ENCODE results near the gene KIAA1191. TPM values are rescaled to one million over a fixed set of nuclear protein-coding genes. Genes with fewer than 3 reads are reported as not detected.
A peak's percentile ranks its signal among the peaks of the same experiment; 100 is the strongest.

Gene KIAA1191
- total and polyA plus RNA-seq, 2 experiments from 2014 or later: 98.3 to 110 TPM

DNA sequence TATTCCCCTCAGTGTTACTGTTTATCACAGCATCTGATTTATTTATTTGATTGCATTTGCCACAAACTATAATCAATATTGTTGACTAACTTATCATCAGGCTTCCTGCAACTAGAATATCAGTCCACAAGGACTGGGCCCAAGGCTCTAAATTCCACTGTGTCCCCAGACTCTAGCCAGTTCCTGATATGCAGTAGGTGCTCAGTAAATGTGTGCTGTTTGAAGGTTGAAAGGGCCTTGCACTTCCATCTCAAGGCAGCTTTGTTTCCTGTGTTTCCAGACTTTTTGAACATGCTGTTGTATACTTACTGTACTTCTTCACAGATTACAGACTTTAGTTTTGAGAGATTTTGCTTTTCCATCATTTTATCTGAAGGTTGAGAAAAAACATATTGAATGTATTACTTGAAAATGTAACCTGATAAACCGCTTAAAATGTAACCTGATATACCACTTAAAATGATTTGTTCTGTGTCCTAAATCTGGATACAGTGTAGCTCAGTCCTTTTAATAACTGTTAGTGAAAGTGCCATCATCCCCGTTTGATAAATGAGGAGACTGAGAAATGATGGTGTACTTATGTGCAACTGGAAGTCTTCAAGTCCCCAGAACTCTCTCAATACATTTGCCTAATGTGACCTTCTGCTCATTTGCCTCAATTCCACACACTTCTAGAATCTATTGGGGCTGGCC, 18.7 kb downstream of the KIAA1191 start:
- TF ChIP-seq EZH2phosphoT487 (IDR thresholded peaks at IDR 0.05; ENCODE audit: low read depth, severe bottlenecking, unreplicated experiment) (no peak), EZH2 (IDR thresholded peaks at IDR 0.05; ENCODE audit: borderline replicate concordance) (no peak)
- TF ChIP-seq, protein P1, sequence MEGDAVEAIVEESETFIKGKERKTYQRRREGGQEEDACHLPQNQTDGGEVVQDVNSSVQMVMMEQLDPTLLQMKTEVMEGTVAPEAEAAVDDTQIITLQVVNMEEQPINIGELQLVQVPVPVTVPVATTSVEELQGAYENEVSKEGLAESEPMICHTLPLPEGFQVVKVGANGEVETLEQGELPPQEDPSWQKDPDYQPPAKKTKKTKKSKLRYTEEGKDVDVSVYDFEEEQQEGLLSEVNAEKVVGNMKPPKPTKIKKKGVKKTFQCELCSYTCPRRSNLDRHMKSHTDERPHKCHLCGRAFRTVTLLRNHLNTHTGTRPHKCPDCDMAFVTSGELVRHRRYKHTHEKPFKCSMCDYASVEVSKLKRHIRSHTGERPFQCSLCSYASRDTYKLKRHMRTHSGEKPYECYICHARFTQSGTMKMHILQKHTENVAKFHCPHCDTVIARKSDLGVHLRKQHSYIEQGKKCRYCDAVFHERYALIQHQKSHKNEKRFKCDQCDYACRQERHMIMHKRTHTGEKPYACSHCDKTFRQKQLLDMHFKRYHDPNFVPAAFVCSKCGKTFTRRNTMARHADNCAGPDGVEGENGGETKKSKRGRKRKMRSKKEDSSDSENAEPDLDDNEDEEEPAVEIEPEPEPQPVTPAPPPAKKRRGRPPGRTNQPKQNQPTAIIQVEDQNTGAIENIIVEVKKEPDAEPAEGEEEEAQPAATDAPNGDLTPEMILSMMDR (IDR thresholded peaks at IDR 0.05; ENCODE audit: poor library complexity): no peak
- Histone ChIP-seq H3K36me3 (replicated peaks; ENCODE audit: insufficient read depth, low read depth) (no peaks in the 10 kb centered on the region), H3K4me3 (no peak overlapping the region), H3K9me2 (replicated peaks; ENCODE audit: insufficient read depth) (no peaks in the 10 kb centered on the region), H3K4me2 (no peak overlapping the region), H3K4me1 (ENCODE audit: insufficient read depth) (no peaks in the 10 kb centered on the region), H2AFZ (no peak overlapping the region), H3K79me2 (no peaks in the 10 kb centered on the region), H3K27ac (peak overlapping the region; percentile 56), H4K20me1 (ENCODE audit: insufficient read depth, poor library complexity, severe bottlenecking) (no peaks in the 10 kb centered on the region), H3K9me3 (ENCODE audit: low read depth) (no peaks in the 10 kb centered on the region), H3K27me3 (no peaks in the 10 kb centered on the region)
- WGBS (ENCODE audit: low lambda C conversion rate, missing lambda C conversion rate): 50% methylated on average over 2 of the region's 2 CpGs
- DNase-seq (ENCODE audit: low spot score): no peak

DNA sequence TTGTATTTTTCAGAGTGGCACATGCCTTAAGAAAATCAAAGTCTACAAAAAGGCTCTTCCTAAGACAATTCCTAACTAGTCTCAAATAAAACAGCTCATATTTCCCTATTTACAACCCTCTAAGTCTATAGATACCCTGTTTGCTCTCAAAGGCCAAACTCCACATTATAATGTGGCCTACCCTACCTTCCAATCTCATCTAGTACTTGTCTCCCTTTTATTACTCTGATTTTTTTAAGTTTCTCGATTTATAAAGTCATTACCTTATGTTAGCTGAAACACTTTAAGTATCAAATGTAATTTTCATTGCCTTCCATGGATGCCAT, 19.4 kb downstream of the KIAA1191 start:
- Histone ChIP-seq H3K4me3 (no peak overlapping the region), H3K27ac (peak overlapping the region; percentile 83), H3K36me3 (replicated peaks; ENCODE audit: insufficient read depth, low read depth) (no peaks in the 10 kb centered on the region), H4K20me1 (ENCODE audit: insufficient read depth, poor library complexity, severe bottlenecking) (no peaks in the 10 kb centered on the region), H3K9me3 (ENCODE audit: low read depth) (no peaks in the 10 kb centered on the region), H3K27me3 (no peaks in the 10 kb centered on the region), H3K4me2 (no peak overlapping the region), H2AFZ (no peak overlapping the region), H3K9me2 (replicated peaks; ENCODE audit: insufficient read depth) (no peaks in the 10 kb centered on the region), H3K79me2 (no peaks in the 10 kb centered on the region), H3K4me1 (ENCODE audit: insufficient read depth) (no peaks in the 10 kb centered on the region)
- WGBS (ENCODE audit: low lambda C conversion rate, missing lambda C conversion rate): 78% methylated on average over 1 of the region's 1 CpG
- no peak for DNase-seq (ENCODE audit: low spot score)
- TF ChIP-seq EZH2phosphoT487 (IDR thresholded peaks at IDR 0.05; ENCODE audit: low read depth, severe bottlenecking, unreplicated experiment) (no peak), EZH2 (IDR thresholded peaks at IDR 0.05; ENCODE audit: borderline replicate concordance) (no peak)
- TF ChIP-seq, protein P1 (IDR thresholded peaks at IDR 0.05; ENCODE audit: poor library complexity): no peak

DNA sequence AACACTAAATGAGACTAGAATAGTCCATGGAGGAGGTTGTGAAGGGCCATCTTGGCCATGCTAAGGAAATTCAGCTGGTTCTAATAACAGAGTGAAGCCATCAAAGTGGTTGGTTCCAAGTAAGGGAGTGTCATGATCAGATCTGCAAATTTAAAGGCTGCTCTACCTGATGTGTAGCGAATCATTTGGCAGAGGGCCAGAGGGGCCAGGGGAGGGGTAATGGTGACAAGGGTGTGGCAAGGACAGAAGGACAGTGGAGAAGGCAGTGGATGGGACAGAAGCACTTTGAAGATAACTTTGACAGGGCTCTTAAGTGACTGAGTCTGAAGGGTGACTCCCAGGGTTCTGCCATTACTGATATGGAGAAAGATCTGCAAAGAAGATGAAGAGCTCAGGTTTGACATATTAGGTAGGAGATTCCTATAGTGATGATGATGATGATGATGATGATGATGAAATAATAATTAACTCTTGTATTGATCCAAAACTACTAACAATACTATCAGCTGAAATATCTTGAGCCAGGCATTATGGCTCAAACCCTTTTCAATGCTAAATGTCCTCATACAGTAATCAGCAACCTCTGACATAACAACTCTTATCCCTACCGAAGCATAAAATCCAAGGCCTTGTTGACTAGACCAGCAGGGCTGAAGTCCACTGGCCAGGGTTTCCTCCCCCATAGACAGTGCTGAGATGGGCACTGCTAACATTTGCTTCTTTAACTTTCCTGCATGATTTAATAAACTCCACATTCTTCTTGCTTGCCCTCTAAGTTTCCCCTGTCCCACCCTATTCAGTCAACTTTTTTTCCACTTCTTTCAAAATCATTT, 20.0 kb downstream of the KIAA1191 start:
- H3K27ac ChIP-seq: peak overlapping the region; percentile 83

More for the DNA sequence above, 20.0 kb downstream of the KIAA1191 start:
- H3K9me2 ChIP-seq (replicated peaks; ENCODE audit: insufficient read depth): no peaks in the 10 kb centered on the region
- H3K27me3 ChIP-seq: no peaks in the 10 kb centered on the region
- H3K79me2 ChIP-seq: no peaks in the 10 kb centered on the region
- peak; percentile 35 for DNase-seq (ENCODE audit: low spot score)
- H3K4me2 ChIP-seq: peak overlapping the region; percentile 7
- H3K4me1 ChIP-seq (ENCODE audit: insufficient read depth): no peaks in the 10 kb centered on the region
- TF ChIP-seq, protein P1 (IDR thresholded peaks at IDR 0.05; ENCODE audit: poor library complexity): no peak
- TF ChIP-seq EZH2phosphoT487 (IDR thresholded peaks at IDR 0.05; ENCODE audit: low read depth, severe bottlenecking, unreplicated experiment) (no peak), EZH2 (IDR thresholded peaks at IDR 0.05; ENCODE audit: borderline replicate concordance) (no peak)
- no peaks in the 10 kb centered on the region for H3K9me3 ChIP-seq (ENCODE audit: low read depth)
- no peak overlapping the region for H3K4me3 ChIP-seq
- H3K36me3 ChIP-seq (replicated peaks; ENCODE audit: insufficient read depth, low read depth): no peaks in the 10 kb centered on the region
- no peaks in the 10 kb centered on the region for H4K20me1 ChIP-seq (ENCODE audit: insufficient read depth, poor library complexity, severe bottlenecking)
- 75% methylated on average over 2 of the region's 2 CpGs for WGBS (ENCODE audit: low lambda C conversion rate, missing lambda C conversion rate)
- no peak overlapping the region for H2AFZ ChIP-seq
